Measurements from ENCODE around the gene AOC1.

The AOC1 gene

DNA sequence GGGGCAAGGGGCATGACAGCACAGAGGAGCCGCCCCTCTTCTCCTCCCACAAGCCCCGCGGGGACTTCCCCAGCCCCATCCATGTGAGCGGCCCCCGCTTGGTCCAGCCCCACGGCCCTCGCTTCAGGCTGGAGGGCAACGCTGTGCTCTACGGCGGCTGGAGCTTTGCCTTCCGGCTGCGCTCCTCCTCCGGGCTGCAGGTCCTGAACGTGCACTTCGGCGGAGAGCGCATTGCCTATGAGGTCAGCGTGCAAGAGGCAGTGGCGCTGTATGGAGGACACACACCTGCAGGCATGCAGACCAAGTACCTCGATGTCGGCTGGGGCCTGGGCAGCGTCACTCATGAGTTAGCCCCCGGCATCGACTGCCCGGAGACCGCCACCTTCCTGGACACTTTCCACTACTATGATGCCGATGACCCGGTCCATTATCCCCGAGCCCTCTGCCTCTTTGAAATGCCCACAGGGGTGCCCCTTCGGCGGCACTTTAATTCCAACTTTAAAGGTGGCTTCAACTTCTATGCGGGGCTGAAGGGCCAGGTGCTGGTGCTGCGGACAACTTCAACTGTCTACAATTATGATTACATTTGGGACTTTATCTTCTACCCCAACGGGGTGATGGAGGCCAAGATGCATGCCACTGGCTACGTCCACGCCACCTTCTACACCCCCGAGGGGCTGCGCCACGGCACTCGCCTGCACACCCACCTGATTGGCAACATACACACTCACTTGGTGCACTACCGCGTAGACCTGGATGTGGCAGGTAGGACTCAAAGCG is 5.1 kb downstream of the AOC1 start:
- TF ChIP-seq, protein P1, sequence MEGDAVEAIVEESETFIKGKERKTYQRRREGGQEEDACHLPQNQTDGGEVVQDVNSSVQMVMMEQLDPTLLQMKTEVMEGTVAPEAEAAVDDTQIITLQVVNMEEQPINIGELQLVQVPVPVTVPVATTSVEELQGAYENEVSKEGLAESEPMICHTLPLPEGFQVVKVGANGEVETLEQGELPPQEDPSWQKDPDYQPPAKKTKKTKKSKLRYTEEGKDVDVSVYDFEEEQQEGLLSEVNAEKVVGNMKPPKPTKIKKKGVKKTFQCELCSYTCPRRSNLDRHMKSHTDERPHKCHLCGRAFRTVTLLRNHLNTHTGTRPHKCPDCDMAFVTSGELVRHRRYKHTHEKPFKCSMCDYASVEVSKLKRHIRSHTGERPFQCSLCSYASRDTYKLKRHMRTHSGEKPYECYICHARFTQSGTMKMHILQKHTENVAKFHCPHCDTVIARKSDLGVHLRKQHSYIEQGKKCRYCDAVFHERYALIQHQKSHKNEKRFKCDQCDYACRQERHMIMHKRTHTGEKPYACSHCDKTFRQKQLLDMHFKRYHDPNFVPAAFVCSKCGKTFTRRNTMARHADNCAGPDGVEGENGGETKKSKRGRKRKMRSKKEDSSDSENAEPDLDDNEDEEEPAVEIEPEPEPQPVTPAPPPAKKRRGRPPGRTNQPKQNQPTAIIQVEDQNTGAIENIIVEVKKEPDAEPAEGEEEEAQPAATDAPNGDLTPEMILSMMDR (IDR thresholded peaks at IDR 0.05; ENCODE audit: low read depth, low read length): no peak
- no peak overlapping the region for H3K4me3 ChIP-seq (replicated peaks in 1 of 2; ENCODE audit: low read depth in 2 of 2, low read length in 2 of 2)
- DNase-seq (ENCODE audit: low read depth in 2 of 2): no peak

DNA sequence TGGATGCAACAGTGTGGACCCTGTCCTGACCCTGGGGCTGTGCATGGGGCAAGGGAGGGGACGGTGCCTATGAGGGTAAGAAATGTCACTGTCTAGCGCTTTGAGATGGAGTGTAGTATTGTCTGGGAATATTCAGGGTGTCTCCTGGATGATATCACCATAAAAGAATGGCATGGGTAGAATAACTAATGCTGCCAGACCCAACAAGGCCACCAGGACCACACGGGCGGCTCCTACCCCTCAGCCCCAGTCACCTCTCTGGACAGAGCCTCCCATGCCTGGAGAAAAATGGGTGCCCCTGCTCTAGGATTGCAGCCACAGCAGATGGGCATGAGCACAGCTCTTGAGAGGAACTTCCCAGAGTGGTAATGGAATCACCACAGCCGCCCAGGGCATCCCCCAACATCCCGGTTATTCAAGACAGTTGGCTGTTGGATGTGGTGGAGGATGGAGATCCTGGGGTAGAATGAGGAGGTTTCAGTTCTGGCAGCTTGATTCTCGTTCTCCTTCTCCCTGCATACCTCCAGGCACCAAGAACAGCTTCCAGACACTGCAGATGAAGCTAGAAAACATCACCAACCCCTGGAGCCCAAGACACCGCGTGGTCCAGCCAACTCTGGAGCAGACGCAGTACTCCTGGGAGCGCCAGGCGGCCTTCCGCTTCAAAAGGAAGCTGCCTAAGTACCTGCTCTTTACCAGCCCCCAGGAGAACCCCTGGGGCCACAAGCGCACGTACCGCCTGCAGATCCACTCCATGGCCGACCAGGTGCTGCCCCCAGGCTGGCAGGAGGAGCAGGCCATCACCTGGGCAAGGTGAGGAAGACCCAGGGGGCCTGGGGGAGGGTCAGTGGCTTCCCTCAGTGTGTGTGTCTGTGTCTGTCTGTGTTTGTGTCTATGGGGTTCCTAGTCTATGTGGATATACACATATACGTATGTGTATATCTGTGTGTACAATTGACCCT is 6.2 kb downstream of the AOC1 start:
- TF ChIP-seq, protein P1 (IDR thresholded peaks at IDR 0.05; ENCODE audit: low read depth, low read length): no peak
- DNase-seq (ENCODE audit: low read depth in 2 of 2): no peak
- no peak overlapping the region for H3K4me3 ChIP-seq (replicated peaks in 1 of 2; ENCODE audit: low read depth in 2 of 2, low read length in 2 of 2)

DNA sequence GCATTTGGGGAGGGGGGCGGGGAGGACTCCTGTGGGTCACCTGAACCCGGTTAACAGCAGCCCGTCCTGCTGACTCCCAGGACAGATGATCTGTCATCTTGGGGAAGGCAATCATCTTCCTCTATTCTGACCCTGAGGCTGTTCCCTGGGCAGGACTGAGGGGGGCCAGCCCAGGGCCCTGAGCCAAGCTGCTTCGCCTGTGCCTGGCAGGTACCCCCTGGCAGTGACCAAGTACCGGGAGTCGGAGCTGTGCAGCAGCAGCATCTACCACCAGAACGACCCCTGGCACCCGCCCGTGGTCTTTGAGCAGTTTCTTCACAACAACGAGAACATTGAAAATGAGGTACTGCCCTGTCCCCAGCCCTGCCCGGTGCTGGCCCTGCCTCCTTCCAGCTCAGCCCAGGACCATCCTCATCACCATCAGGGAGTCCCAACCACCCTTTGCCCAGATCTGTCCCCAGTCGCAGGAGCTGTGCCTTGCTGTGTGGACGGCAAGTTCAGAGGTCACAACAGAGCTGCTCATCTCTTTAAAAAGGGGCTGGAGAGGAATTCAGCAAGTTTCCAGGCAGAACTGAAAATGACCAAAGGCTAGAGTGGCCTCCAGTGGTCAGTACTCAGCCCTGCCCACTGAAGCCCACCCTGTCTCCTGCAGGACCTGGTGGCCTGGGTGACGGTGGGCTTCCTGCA is 8.1 kb downstream of the AOC1 start:
- DNase-seq (ENCODE audit: low read depth in 2 of 2): no peak
- H3K4me3 ChIP-seq (replicated peaks in 1 of 2; ENCODE audit: low read depth in 2 of 2, low read length in 2 of 2): no peak overlapping the region
- TF ChIP-seq, protein P1 (IDR thresholded peaks at IDR 0.05; ENCODE audit: low read depth, low read length): no peak

DNA sequence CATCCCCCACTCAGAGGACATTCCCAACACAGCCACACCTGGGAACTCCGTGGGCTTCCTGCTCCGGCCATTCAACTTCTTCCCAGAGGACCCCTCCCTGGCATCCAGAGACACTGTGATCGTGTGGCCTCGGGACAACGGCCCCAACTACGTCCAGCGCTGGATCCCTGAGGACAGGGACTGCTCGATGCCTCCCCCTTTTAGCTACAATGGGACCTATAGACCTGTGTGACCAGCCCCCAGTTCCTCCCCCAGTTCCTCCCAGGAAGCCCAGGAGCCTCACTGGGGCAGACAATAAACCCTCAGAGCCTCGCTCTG is 8.6 kb downstream of the AOC1 start:
- H3K4me3 ChIP-seq (replicated peaks in 1 of 2; ENCODE audit: low read depth in 2 of 2, low read length in 2 of 2): no peak overlapping the region
- no peak for DNase-seq (ENCODE audit: low read depth in 2 of 2)
- TF ChIP-seq, protein P1 (IDR thresholded peaks at IDR 0.05; ENCODE audit: low read depth, low read length): no peak

DNA sequence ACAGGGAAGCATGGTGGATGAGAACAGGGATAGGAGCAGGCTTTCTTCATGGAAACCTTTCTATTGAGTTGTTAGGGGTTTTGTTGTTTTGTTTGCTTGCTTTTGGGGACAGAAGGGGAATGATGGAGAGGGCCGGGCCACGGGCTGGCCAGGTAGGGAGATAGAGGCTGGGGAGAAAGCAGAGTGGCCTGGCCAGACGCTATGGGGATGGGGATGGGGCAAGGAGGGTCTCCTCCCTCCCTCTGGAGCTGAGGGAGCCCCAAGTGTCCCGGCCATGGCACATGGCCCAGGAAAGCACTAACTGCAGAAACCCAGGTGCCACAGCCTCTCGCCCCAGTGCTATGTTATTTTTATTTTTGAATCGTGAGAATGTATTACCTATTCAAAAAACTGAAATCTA is 10.0 kb downstream of the AOC1 start:
- H3K4me3 ChIP-seq (replicated peaks in 1 of 2; ENCODE audit: low read depth in 2 of 2, low read length in 2 of 2): no peak overlapping the region
- DNase-seq (ENCODE audit: low read depth in 2 of 2): no peak
- TF ChIP-seq, protein P1 (IDR thresholded peaks at IDR 0.05; ENCODE audit: low read depth, low read length): no peak

DNA sequence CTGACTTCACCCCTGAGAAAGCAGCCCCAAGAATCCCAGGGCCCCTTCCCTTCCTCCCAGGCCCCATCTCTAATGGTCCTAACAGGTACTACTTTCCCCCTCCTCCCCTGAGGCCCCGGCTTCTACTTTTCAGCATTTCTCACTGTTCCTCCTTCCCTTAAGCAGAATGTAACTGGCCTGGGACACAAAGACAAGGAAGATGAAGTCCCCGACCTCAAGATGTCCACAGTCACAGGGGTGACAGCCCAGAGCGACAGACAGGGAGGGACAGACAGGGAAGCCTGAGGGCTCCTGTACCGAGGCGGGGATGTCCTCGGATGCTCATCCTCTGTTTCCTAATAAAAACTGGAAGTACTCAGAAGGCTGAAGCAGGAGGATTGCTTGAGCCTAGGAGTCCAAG is 11.6 kb downstream of the AOC1 start:
- DNase-seq (ENCODE audit: low read depth in 2 of 2): no peak
- H3K4me3 ChIP-seq (replicated peaks in 1 of 2; ENCODE audit: low read depth in 2 of 2, low read length in 2 of 2): no peak overlapping the region
- TF ChIP-seq, protein P1 (IDR thresholded peaks at IDR 0.05; ENCODE audit: low read depth, low read length): no peak

Data from cardiac fibroblast (primary cell).